Endometrial microvascular endothelial cells (primary cell): ENCODE data around the gene GRIK4. TPM values are rescaled to one million over a fixed set of nuclear protein-coding genes. Genes with fewer than 3 reads are reported as not detected.

Experiments used
- in situ Hi-C: cut with HindIII; loops from 2 replicates; pipeline ENCODE4 v1.10.0; 2017; ENCODE audit warnings: low sequenced_read_pairs, low pct_unique_long_range_greater_than_20kb; ENCODE audit errors: inconsistent ontology term
- total RNA-seq: library from RNA; depleted of rRNA; stranded (reverse); fragments of >200 nt; gene quantifications from one replicate; pipeline ENCODE4 v1.2.3, GENCODE V29; 2015; ENCODE audit errors: inconsistent ontology term

The GRIK4 gene
- total RNA-seq, 1 donor from 2014 or later, result not detected

DNA sequence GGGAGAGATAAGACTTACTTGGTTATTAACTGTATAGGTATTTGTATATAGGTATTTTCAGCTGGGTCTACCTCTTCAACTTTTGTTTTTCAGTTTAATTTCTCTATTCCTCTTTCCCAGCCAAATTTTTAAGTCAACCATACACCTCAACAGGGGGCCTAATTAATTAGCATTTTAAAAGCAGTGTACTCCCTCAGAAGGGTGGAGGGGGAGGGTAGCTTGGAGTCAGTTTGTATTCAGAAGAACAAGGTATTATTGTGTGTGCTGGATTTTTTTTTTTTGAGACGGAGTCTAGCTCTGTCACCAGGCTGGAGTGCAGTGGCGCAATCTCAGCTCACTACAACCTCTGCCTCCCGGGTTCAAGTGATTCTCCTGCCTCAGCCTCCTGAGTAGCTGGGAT is 8.0 kb upstream of the GRIK4 start:
- in situ Hi-C loops, result loop anchor here (25.0 kb wide), 1 partner anchor 184 kb away; no protein-coding TSS in a partner anchor

DNA sequence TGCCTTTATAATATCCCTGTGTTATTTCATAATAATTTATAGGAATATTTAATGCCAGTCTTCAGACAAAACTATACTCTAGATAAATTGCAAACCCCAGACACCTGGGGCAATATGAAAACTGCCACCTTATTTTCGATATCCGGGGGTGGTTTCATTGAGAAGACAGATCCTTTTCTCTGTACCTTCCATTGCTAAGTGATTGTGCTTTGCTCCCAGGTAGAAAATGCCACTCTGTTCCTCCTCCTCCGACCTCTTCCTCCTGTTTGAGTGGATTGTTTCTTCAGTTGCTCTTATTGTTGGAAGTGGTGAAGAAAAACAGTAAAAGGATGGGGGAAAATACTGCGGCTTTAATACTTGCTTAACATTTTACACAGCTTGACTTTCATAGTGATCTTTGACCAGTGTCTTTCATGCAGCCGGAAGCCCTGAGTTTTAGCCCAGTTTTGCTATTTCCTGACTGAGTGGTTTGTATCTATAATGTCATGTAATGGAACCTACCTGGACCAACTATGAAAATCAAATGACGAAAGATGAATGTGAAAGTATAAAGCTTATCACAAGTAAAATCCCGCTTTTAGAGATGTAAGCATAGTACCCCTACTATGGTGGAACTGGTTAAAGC is 5.6 kb upstream of the GRIK4 start:
- in situ Hi-C loops, result loop anchor here (25.0 kb wide), 1 partner anchor 181 kb away; no protein-coding TSS in a partner anchor

DNA sequence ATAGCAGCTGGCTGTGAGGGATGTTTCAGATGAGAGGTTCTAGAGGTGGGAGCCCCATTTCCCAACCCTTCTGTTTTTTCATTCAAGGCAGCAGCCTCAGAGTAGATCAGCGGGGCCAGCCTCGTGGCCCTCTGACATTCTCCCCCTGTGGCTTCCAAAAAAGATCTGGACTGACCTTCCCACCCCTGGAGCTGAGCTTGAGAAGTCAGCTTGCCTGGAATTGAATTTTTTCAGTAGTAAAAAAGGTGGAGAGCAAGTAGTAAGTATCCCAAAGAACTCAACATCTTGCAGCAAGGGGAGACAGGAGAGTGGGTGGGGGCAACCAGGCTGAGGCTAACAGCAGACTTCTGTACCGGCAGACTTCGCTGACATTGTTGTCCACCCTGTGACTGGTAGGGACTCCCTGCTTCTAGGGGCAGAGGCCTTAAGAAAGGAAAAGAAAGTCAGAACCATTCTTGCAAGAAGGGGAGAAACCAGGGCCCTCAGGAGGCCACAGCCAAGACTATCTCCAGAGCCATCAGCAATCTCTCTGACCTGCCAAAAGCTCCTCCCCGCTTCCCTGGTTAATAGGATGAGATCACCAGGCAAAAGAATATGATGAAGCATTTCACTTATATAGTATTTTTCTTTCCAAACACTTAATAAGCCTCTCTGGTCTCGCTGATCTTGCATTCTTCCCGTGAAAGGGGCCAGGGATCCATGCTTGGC is 2.0 kb upstream of the GRIK4 start:
- in situ Hi-C loops, result loop anchor here (25.0 kb wide), 1 partner anchor 178 kb away; no protein-coding TSS in a partner anchor

DNA sequence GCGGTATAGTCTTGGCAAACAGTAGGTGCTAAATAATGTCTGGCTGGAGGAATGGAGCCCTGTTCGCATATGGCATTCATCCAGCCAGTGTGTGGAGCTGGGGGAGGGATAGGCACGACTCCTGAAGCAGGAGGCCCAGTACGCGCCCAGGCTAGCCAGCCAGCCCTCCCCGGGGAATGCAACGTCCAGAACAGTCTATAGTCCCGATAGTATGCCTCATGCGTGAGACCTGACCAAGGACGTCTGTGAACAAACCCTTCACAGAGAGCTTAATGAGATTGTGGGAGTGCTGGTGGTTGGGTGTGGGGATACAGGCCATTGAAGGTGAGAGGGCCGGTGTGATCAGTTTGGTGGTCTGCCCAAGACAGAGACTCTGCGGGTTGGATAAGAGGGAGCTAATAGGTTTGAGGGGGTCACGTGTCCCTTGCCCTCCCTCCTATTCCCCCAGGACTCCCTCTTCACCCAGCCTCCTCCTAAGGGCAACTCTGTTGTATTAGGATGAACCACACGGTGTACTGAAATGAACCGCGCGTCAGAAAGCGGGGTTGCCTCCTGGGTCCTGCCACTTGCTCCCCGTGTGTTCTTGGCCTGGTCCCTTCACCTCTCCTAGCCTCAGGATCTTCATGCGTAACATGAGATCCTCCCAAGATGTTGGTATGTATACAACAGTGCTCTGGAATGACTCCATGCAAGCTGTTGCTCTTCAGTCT is 987 bp upstream of the GRIK4 start:
- in situ Hi-C loops, result loop anchor here (25.0 kb wide), 1 partner anchor 177 kb away; no protein-coding TSS in a partner anchor

DNA sequence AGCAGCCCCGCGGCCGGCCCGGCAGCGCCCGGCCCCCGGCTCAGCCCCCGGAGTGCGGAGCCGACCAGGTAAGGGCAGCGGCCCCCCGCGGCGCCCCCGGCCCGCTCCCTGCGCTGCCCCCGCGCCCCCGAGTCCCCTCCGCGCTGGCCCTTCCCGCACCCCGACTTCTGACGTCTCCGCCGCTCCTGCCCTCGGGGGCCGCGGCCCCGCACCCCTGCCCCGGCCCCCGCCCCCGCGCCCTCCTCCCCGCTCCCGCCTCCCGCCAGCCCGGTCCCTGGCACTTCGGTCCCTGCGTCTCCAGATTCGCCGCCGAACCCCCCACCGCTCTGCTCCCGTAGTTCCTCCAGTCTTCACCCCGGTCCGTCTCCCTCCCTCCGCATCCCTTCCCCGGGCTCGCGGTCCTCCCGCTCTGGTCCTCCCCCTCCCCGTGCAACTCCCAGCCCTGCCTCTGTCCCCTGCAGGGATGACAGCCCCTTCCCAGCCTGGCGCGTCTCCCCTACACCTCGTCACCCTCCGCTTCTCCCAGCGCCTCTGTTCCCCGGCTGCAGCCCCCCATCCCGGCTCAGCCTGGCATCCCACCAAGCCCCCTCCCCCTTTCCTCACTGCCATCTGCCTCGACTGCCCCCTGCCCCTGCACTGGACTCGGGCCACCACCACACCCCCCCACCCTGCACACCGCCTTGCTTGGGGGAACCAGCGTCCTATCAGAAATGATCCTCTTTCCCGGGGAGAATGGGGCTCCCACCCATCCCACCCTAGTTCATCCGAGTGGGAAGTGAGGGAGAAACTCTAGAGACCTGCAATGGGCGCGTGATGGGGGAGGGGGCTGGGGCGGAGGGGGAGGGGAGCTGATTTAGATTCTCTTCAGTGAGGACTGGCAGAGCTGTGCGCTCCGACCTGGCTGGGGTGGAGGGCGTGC is 531 bp downstream of the GRIK4 start:
- in situ Hi-C loops, result loop anchor here (25.0 kb wide), 1 partner anchor 175 kb away; no protein-coding TSS in a partner anchor

DNA sequence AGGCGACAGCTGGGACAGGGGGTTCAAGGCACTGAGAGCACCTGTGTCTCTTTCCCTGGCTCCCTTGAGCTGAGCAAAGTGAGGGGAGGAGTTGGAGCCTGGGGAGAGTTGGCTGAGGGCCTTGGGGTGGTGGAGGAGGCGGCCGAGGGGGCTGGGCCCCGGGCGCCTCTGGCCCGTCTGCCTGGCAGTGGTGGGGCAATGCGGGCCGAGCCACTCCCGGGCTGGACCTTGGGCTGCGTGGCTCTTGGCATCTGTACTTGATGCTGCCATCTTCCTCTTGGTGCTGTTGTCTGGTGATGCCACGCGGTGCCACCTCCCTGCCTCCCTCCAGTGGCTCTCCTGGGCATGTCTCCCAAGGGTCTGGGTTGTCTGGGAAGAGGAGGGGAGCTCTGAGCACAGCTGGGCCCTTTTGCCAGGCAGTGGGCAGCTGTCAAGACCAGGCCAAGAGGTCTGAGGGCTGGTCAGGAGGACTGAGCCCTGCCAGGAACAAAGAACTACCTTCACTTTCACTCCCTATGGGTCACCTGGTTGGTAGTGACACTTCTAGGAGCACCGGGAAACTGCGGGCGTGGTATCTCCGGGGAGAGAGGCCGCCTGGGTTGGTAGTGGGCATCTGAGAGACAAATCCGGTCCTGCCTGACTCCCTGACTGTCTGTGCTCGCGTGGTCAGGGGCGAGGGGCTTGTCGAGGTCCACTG is 1.3 kb downstream of the GRIK4 start:
- in situ Hi-C loops, result loop anchor here (25.0 kb wide), 1 partner anchor 174 kb away; no protein-coding TSS in a partner anchor

DNA sequence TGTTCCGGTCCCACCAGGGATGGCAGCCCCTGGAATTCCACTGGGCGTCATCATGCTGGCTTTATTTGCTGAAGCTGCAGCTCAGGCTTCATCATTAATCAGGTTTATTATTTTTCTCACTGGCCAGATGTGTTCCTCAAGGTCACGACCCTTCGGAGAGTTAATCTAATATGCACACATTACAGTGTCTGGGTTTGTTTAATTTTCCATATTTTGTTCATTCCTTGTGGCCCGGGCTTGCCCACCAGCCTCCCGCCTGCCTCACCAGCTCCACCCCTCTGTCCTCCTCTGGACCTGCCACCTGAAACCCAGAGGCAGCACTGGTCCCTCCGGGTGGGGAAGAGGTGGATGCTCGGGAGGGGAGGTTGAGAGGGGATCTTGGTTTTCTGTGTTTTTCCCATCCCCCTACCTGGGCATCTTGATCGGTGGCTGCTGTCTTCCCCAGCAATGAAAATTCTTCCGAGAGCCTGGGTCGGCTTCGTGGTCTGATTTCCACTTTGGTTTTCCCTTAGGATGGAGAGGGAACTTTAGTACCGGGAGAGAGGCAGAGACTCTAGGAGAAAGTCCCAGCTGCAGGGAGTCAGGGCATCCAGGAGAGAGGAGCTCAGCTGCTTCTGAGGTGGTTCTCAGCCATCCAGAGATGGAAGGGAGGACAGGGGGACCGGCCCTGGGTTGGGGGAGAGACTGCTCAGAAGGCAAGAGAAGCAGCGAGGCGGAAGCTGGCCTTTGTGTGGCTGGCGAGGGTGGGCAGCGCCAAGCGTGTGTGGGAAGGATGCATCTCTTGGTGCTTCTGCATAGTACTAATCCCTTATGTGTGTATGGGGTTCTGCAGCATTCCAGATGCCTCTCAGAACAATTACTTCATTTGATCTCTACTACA is 2.1 kb downstream of the GRIK4 start:
- in situ Hi-C loops, result loop anchor here (25.0 kb wide), 1 partner anchor 174 kb away; no protein-coding TSS in a partner anchor

DNA sequence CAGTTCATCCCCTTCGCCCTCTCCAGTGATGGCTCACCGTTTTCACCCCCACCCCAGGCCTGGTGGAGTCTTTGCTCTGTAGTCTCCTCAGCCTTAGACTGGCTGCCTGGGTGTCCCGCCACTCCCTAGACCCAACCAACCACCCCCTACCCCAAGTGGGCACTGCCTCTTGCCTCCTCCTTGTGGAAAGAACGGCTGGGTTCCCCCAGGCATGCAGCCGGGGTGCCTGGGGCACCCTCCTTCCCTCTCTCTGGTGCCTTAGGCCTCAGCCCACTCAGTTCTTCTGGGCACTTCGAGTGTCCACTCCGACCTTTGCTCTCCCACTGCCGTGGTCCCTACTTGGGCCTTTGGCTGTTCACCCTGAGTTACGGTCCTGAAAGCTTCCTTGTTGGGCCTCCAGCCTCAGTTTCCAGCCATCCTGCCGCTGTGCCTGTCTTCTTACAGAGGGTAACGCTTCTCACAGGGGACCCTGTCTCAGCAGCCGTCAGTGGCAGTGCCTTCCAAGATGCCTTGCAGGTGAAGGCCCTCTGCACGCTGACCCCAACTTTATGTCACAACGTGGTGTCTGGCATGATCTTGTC is 3.1 kb downstream of the GRIK4 start:
- in situ Hi-C loops, result loop anchor here (25.0 kb wide), 1 partner anchor 173 kb away; no protein-coding TSS in a partner anchor

DNA sequence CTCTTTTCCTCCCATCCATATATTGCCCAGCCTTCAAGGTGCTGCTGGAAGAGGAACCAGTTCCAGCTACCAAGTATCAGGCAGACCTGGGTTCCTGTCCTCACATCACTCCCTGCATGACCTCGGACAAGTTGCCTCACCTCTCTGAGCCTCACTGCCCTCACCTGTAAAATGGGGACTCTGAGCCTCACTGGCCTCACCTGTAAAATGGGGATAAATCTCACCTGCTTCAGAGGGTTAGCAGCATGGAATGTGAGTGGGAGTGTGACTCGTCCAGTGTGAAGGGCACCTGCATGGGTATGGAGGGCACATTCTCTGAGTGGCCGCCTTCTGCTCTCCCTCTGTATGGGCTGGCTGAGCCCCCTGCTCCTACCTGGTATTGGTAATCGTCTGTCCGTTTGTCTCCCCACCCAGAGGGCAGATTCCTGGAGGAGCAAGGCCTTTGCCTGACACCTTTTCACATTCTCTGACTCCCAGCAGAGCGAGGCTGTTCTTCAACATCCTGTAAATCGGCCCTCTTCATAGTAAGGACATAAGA is 3.7 kb downstream of the GRIK4 start:
- in situ Hi-C loops, result loop anchor here (25.0 kb wide), 1 partner anchor 172 kb away; no protein-coding TSS in a partner anchor

DNA sequence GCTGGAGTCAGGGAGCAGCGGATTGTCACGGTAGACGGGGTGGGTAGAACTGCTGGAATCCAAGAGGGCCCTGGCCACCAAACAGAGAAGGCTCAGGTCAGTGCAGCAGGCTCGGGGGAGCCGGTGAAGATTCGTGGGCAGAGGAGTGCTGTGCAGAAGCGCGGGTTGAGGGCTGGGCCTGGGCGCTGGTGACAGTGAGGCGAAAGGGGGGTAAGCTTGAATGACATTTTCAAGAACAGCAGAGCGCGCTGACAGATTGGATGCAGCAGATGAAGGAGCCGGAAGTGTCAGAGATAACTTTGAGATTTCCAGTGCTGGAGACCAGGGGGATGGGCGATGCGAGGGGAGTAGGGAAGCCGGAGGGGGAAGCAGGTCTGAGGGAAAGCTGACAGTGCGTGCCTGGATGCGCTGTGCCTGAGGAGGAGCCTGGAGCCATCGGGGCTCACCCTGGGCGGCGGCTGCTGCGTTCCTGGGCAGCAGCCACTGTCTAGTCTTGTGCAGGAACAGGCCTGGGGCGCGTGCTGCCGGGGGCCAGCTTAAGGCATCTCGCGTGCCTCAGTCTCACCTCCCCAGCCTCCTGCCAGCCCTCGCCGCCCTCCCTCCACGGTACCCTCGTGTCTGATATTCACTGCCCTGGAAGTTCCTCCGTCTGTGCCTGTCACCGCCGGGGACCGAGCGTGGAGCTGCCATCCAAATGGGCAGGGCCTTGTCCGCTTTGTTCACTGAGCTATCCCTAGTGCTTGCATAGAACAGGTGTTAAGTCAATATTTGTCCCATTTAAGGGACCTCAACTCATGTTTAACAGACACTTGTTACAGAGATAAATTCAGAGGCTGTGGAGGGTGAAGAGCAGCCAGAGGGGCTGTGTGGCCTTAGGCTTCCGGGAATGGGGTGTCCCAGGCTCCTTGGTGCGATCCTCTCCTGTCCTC is 5.2 kb downstream of the GRIK4 start:
- in situ Hi-C loops, result loop anchor here (25.0 kb wide), 1 partner anchor 171 kb away; no protein-coding TSS in a partner anchor

DNA sequence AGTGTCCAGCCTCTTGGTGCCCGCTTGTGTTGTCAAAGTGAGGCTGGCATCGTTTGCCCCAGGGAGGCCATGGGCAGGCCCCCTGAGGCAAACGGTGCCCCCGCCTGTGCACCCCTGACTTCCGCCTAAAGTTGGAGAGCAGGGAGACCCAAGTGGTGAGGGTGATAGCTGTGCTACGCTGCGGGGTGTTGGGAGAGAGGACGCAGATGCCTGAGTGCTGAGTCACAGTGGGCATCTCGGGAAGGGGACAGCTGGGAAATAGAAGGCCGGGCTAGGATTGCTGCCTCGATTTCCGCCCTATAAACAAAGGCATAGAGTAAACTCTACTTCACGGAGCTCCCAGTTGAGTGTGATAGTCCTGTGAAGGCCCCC is 5.8 kb downstream of the GRIK4 start:
- in situ Hi-C loops, result loop anchor here (25.0 kb wide), 1 partner anchor 170 kb away; no protein-coding TSS in a partner anchor

DNA sequence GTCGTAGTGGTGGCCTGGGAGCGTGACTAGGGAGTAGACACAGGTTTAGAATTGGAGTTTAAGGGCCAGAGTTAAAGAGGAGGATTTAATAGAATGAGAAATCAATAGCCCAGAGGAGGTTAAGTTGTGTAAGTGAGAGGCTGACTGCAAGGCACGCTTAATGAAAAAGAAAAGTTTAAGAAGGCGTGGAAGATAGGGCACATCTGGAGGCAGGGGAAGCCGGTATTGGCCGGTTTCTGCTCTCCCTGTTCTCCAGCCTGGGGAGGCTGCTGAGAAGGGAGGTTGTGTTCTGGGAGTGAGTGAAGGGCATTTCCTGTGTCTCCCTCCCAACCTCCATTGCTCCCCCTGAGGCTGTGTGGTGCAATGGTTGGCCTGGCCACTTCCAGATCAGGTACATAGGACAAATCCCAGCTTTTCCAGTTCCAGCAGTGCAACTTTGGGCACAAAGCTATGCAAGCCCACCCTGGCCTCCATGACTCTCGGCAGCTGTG is 6.3 kb downstream of the GRIK4 start:
- in situ Hi-C loops, result loop anchor here (25.0 kb wide), 1 partner anchor 169 kb away; no protein-coding TSS in a partner anchor

DNA sequence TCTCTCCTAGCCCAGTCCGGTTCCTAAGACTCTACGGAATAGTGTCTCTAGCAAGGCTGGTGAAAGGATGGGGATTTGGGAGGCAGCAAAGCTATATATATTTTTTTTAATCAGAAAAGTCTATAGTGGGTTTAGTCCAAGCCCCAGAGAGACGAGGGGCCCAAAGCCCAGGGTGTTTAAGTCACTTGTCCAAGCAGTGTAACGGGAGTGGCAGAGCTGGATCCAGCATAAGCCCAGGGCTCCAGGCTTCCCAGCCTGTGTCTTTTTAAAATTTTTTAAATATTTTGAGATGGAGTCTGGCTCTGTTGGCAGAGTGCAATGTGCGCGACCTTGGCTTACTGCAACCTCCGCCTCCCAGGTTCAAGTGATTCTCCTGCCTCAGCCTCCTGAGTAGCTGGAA is 6.8 kb downstream of the GRIK4 start:
- in situ Hi-C loops, result loop anchor here (25.0 kb wide), 1 partner anchor 169 kb away; no protein-coding TSS in a partner anchor

DNA sequence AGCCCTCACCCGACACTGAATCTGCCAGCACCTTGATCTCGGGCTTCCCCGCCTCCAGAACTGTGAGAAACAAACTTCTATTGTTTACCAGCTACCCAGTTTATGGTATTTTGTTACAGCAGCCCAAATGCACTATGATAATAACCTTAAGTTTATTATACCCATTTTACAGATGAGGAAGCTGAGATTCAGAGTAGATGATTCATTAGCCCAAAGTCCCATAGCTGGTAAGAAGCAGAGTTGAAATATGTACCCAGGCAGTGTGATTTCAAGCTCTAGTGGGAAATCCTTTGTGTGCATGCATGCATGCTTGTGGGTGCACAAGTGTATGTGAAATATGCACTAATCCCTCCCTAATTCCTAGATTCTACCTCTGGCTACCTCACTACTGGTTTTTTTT is 7.9 kb downstream of the GRIK4 start:
- in situ Hi-C loops, result loop anchor here (25.0 kb wide), 1 partner anchor 168 kb away; no protein-coding TSS in a partner anchor
